22Rv1 (cell line): ENCODE results near the gene PPP3CA.

Experiments used
- H3K27ac ChIP-seq: fragments of 450-650 bp; 2 replicates; pipeline ENCODE4 v1.5.1; 2017
- ZFX ChIP-seq: fragments of 450-650 bp; IDR thresholded peaks from 2 replicates; pipeline ENCODE4 v1.6.1; 2017; ENCODE audit warnings: antibody characterized with exemption, borderline replicate concordance
- TF ChIP-seq, protein P1 (sequence below): fragments of 450-650 bp; IDR thresholded peaks from 2 replicates; pipeline ENCODE4 v1.5.1; 2017; ENCODE audit warnings: mild to moderate bottlenecking

The PPP3CA gene

DNA sequence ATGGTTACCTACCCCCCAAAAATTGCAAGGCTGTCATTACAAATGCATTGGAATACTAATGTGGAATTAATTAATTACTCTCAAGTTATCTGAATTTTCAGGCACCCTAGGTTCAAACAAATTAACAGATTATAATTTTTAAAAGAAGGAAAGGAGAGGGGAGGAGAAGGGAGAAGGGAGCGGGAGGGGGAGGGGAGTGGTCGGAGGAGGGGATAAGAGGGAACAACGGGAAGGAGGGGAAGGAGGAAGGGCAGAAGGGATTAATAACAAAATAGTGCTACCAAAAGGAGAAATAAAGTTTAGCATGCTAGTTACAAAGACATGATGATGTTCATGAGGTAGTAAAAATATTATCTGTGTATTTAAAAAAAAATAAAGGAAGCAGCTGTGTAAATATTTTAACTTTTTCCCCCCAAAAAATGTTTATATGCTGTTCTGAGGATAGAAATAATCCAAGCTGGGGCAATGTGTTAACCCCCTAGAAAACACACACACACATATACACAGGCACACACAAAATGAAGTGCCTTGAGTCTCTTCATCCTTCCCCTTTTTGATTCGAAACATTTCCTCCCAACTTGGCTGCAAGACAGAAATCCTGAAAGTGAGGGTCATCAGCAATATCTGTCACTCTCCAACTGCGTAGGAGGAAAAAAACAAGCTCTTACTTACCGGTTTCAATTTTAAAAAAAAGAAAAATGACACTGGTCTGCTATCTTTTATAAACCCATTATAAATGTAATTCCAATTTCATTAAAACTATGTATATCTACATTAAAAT, 58.8 kb downstream of the PPP3CA start:
- TF ChIP-seq ZFX, result no peak
- TF ChIP-seq, protein P1, sequence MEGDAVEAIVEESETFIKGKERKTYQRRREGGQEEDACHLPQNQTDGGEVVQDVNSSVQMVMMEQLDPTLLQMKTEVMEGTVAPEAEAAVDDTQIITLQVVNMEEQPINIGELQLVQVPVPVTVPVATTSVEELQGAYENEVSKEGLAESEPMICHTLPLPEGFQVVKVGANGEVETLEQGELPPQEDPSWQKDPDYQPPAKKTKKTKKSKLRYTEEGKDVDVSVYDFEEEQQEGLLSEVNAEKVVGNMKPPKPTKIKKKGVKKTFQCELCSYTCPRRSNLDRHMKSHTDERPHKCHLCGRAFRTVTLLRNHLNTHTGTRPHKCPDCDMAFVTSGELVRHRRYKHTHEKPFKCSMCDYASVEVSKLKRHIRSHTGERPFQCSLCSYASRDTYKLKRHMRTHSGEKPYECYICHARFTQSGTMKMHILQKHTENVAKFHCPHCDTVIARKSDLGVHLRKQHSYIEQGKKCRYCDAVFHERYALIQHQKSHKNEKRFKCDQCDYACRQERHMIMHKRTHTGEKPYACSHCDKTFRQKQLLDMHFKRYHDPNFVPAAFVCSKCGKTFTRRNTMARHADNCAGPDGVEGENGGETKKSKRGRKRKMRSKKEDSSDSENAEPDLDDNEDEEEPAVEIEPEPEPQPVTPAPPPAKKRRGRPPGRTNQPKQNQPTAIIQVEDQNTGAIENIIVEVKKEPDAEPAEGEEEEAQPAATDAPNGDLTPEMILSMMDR, result no peak
- H3K27ac ChIP-seq, result peak overlapping the region; percentile 97

DNA sequence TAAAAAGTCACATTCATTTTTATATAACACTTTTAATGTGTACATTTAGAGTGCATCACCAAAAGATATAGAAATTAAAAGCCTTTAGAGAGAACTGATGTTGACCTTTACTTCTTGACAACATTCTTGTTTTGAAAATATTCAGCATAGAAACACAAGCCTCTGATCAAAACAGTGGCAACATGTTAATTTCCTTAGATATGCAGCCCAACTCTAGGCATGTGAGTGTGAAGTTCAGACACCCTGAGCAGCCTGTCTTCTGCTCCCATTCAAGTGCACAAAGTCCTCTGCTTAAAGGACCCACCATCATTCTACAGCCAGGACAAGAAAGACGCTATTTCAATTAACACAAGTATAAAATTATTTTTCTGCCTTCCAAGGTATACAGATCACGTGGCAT, 60.0 kb downstream of the PPP3CA start:
- no peak for TF ChIP-seq ZFX
- TF ChIP-seq, protein P1, result no peak
- H3K27ac ChIP-seq, result peak overlapping the region; percentile 97

DNA sequence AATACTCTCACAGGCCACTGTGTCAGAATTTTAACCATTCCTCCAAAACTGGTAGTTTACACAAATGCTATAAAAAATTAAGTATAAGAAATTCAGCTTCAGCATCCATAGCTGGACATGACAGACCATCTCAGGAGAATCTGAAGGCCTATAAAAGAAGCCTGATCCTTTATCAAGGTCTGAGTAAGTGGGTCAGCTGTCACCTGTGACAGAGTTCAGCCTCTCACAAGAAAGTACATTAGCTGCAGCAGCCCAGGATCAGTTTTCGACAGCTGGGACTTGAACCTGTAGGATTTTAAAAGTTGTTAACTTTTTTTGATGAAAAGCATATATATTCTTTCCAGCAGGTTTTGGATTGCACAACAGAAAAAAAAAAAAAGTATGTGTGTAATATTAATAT, 60.7 kb downstream of the PPP3CA start:
- peak overlapping the region; percentile 97 for H3K27ac ChIP-seq
- TF ChIP-seq, protein P1, result no peak
- no peak for TF ChIP-seq ZFX

DNA sequence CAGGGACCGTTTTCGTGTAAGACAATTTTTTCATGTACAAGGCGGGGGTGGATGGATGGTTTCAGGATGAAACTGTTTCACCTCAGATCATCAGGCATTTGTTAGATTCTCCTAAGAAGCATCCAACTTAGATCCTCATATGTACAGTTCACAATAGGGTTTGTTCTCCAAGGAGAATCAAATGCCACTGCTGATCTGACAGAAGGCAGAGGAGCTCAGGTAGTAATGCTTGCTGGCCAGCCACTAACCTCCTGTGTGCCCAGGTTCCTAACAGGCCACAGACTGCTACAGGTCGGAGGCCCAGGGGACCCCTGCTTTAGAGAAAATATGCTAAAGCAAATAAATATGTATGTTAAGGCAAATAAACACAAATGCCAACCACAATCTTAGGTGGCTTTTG, 61.3 kb downstream of the PPP3CA start:
- TF ChIP-seq ZFX, result no peak
- TF ChIP-seq, protein P1, result no peak
- H3K27ac ChIP-seq, result peak overlapping the region; percentile 97

GRCh38 chr4:101284546-101284945, 62.8 kb downstream of the PPP3CA start:
- TF ChIP-seq ZFX, result no peak
- TF ChIP-seq, protein P1, result no peak
- peak overlapping the region; percentile 97 for H3K27ac ChIP-seq

DNA sequence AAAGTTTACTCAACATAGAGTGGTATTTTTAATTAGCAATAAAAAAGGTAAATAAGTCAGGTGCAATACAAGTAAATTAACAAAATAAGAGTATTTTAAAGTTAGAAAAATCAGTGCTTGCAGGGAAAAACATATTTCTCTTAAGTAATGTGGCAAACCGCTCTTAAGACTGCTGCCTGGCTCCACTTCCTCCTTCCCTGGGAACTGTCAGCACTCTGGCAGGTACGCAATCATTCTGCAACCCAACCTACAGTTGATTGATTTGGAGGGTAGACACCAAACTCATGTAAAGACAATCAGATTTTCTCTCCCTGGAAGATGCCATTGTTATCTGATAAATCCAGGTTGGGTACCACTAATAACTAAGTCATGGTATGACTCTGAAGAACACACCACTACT, 63.9 kb downstream of the PPP3CA start:
- H3K27ac ChIP-seq, result peak overlapping the region; percentile 97
- TF ChIP-seq, protein P1, result no peak
- TF ChIP-seq ZFX, result no peak

- TF ChIP-seq ZFX, result no peak
- TF ChIP-seq, protein P1, result no peak
- H3K27ac ChIP-seq, result peak overlapping the region; percentile 97
These were observed 65.1 kb downstream of the PPP3CA start for GRCh38 chr4:101282076-101282844.
